ENCODE results near the gene ELP5. TPM values are rescaled to one million over a fixed set of nuclear protein-coding genes. Genes with fewer than 3 reads are reported as not detected.

Gene ELP5
- total and polyA plus RNA-seq, 10 of the 15 experiments (the other 5 are each of a cell fraction or from before 2014, with no cell fraction given): 41.1 to 109 (median 77.5) TPM

- TF ChIP-seq PAX5 (IDR thresholded peaks at IDR 0.05; ENCODE audit: borderline replicate concordance, low read depth, low read length): no peak
- no peak for TF ChIP-seq MTA3 (IDR thresholded peaks at IDR 0.05; ENCODE audit: borderline replicate concordance, low read length)
- no peak for TF ChIP-seq IRF5 (IDR thresholded peaks at IDR 0.05; ENCODE audit: borderline replicate concordance)
- TF ChIP-seq ATF2 (IDR thresholded peaks at IDR 0.05; ENCODE audit: low read length): no peak
- TF ChIP-seq, protein P1, sequence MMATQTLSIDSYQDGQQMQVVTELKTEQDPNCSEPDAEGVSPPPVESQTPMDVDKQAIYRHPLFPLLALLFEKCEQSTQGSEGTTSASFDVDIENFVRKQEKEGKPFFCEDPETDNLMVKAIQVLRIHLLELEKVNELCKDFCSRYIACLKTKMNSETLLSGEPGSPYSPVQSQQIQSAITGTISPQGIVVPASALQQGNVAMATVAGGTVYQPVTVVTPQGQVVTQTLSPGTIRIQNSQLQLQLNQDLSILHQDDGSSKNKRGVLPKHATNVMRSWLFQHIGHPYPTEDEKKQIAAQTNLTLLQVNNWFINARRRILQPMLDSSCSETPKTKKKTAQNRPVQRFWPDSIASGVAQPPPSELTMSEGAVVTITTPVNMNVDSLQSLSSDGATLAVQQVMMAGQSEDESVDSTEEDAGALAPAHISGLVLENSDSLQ (IDR thresholded peaks at IDR 0.05): no peak
- no peak for TF ChIP-seq CBX3 (IDR thresholded peaks at IDR 0.05; ENCODE audit: borderline replicate concordance, low read depth)
- TF ChIP-seq, protein P2, sequence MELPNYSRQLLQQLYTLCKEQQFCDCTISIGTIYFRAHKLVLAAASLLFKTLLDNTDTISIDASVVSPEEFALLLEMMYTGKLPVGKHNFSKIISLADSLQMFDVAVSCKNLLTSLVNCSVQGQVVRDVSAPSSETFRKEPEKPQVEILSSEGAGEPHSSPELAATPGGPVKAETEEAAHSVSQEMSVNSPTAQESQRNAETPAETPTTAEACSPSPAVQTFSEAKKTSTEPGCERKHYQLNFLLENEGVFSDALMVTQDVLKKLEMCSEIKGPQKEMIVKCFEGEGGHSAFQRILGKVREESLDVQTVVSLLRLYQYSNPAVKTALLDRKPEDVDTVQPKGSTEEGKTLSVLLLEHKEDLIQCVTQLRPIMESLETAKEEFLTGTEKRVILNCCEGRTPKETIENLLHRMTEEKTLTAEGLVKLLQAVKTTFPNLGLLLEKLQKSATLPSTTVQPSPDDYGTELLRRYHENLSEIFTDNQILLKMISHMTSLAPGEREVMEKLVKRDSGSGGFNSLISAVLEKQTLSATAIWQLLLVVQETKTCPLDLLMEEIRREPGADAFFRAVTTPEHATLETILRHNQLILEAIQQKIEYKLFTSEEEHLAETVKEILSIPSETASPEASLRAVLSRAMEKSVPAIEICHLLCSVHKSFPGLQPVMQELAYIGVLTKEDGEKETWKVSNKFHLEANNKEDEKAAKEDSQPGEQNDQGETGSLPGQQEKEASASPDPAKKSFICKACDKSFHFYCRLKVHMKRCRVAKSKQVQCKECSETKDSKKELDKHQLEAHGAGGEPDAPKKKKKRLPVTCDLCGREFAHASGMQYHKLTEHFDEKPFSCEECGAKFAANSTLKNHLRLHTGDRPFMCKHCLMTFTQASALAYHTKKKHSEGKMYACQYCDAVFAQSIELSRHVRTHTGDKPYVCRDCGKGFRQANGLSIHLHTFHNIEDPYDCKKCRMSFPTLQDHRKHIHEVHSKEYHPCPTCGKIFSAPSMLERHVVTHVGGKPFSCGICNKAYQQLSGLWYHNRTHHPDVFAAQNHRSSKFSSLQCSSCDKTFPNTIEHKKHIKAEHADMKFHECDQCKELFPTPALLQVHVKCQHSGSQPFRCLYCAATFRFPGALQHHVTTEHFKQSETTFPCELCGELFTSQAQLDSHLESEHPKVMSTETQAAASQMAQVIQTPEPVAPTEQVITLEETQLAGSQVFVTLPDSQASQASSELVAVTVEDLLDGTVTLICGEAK (IDR thresholded peaks at IDR 0.05; ENCODE audit: borderline replicate concordance): no peak
- TF ChIP-seq, protein P3, sequence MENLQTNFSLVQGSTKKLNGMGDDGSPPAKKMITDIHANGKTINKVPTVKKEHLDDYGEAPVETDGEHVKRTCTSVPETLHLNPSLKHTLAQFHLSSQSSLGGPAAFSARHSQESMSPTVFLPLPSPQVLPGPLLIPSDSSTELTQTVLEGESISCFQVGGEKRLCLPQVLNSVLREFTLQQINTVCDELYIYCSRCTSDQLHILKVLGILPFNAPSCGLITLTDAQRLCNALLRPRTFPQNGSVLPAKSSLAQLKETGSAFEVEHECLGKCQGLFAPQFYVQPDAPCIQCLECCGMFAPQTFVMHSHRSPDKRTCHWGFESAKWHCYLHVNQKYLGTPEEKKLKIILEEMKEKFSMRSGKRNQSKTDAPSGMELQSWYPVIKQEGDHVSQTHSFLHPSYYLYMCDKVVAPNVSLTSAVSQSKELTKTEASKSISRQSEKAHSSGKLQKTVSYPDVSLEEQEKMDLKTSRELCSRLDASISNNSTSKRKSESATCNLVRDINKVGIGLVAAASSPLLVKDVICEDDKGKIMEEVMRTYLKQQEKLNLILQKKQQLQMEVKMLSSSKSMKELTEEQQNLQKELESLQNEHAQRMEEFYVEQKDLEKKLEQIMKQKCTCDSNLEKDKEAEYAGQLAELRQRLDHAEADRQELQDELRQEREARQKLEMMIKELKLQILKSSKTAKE (IDR thresholded peaks at IDR 0.05; ENCODE audit: low read depth, poor library complexity, severe bottlenecking): no peak
- no peak for TF ChIP-seq NFYA (IDR thresholded peaks at IDR 0.05; ENCODE audit: borderline replicate concordance, low read depth, low read length)
- no peak; the same call in 1 of the 2 replicates for TF ChIP-seq BACH1 (IDR thresholded peaks at IDR 0.05; ENCODE audit: borderline replicate concordance)
- TF ChIP-seq, protein P4, sequence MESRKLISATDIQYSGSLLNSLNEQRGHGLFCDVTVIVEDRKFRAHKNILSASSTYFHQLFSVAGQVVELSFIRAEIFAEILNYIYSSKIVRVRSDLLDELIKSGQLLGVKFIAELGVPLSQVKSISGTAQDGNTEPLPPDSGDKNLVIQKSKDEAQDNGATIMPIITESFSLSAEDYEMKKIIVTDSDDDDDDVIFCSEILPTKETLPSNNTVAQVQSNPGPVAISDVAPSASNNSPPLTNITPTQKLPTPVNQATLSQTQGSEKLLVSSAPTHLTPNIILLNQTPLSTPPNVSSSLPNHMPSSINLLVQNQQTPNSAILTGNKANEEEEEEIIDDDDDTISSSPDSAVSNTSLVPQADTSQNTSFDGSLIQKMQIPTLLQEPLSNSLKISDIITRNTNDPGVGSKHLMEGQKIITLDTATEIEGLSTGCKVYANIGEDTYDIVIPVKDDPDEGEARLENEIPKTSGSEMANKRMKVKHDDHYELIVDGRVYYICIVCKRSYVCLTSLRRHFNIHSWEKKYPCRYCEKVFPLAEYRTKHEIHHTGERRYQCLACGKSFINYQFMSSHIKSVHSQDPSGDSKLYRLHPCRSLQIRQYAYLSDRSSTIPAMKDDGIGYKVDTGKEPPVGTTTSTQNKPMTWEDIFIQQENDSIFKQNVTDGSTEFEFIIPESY (IDR thresholded peaks at IDR 0.05): no peak
- TF ChIP-seq E2F8 (IDR thresholded peaks at IDR 0.05; ENCODE audit: low read depth, partially characterized antibody): no peak
- TF ChIP-seq MXI1 (IDR thresholded peaks at IDR 0.05; ENCODE audit: low read depth, low read length): no peak
These were observed 14.1 kb upstream of the ELP5 start (continued) for GRCh38 chr17:7237761-7238419.
